Epithelial cell of proximal tubule (primary cell): ENCODE measurements around the gene SRRM4. TPM values are rescaled to one million over a fixed set of nuclear protein-coding genes. Genes with fewer than 3 reads are reported as not detected.
"Not testable (repeated sequence)": the region's sequence is repeated elsewhere in the genome, so short reads cannot be mapped to it uniquely, and the experiment has no call there.

Source experiments
- DNase-seq: peaks from one replicate; pipeline ENCODE4 v3.0.0-alpha.2; 2011; ENCODE audit warnings: low read depth
- H3K4me3 ChIP-seq: 2 replicates; pipeline ENCODE4 v1.5.1; 2011; ENCODE audit warnings: low read depth, mild to moderate bottlenecking, low read length
- CTCF ChIP-seq: conservative IDR thresholded peaks from 2 replicates; pipeline ENCODE4 v1.5.1; 2012; ENCODE audit warnings: low read depth, mild to moderate bottlenecking, low read length
- total RNA-seq: library from RNA; depleted of rRNA; stranded (reverse); fragments of >200 nt; gene quantifications from 2 replicates; pipeline ENCODE4 v1.2.3, GENCODE V29; 2015

SRRM4 gene
- total RNA-seq, 1 donor from 2014 or later: under 0.01 TPM

DNA sequence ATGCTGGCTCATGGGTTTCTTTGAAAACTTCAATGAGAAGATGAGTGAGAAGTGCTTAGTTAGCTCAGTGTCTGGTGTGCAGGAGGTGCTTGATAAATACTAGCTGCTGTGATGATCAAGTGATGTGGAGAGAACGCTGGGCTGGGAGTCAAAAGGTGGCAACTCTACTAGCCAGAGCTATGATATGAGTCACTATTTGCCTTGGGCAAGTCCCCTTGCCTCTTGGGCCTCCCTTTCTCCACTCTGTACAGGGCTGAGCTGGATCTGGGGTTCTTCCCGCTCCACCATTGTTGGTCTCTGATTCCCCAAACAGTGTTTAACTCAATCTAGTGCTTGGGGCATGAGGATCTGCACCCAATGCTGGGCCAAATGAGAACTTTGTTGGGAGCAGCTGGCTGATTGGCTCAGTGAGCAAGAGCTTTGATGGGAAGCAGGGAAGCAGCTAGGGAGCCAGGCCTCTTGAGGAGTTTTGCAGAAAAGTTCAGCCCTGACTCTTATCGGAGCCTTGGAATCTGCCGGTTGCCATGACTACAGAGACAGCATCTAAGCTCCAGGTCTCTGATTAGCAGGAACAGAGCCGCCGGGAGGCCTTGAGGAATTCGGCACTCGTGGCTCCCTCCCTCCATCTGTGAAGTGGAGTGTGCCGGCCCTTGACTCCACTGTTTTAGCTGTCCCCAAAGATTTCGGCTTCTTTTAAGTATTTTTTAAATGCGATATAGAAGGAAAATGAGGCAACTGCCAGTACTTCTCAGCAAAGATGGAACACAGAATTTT lies 115.3 kb downstream of the SRRM4 start:
- no peak overlapping the region for H3K4me3 ChIP-seq
- DNase-seq: no peak
- TF ChIP-seq CTCF: no peak

DNA sequence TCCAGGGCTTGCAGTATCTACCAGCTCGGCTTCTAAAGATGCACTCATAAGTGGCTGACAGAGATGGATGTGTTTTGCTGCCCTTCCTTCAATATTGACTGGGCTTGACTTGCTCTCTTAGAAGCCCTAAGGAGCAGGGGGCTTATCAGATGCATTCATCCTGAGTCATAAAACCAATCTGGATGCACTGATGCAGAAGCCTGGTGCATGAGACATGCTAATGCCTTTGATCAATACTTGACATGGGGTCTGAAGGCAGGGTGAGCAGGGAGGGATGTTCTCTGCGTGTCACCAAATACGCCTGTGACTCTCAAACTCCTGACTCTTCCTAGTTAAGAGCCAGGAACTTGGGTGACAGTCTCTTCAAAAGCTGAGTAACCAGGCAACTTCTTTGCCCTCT lies 119.6 kb downstream of the SRRM4 start:
- TF ChIP-seq CTCF: no peak
- H3K4me3 ChIP-seq: no peak overlapping the region
- DNase-seq: no peak

GRCh38 chr12:119102274-119102673 lies 120.9 kb downstream of the SRRM4 start:
- no peak for DNase-seq
- TF ChIP-seq CTCF: no peak

DNA sequence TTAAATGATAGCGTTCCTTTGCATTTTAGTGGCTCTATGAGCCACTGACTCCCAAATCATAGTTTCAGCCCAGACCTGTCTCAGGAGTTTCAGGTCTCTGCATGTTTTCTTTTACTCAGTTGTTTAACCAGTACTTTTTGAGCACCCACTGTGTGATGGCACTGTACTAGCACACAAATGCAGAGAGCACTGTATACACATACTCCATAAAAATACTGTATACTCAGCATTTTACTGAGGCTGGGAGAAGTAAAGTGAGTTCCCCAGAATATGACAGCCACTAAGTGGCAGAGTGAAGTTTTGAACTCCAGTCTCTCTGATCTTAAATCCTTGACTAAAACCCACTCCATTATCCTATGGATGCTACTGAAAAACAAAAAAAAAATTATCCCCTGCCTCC lies 121.4 kb downstream of the SRRM4 start:
- TF ChIP-seq CTCF: no peak
- H3K4me3 ChIP-seq: no peak overlapping the region
- no peak for DNase-seq

More at GRCh38 chr12:119102274-119102673, 120.9 kb downstream of the SRRM4 start:
- no peak overlapping the region for H3K4me3 ChIP-seq

- not testable (repeated sequence) for H3K4me3 ChIP-seq, DNase-seq
Observed at GRCh38 chr12:119104969-119105368, 123.6 kb downstream of the SRRM4 start.

DNA sequence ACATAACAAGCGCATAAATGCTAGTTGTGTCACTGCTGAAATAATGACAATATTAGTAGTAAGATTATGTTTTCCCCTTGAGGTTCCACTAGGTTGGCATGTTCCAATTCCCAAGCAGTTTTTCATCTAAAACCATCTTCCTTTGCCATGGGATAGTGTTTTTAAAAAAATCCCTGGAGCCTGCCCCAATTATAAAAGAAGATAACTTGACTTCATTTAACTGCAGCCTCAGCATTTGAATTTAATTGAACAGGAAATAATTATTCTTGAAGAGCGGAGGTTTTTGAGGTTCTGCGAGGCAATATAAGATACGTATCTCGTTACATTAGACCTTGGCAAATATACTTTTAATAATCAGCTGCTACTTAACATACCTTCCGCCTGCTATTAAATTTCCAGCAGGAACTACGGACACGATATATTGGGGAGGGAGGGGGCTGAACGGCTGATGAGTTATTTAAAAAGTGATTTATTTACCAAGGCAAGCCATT lies 132.2 kb downstream of the SRRM4 start:
- TF ChIP-seq CTCF: no peak
- H3K4me3 ChIP-seq: no peak overlapping the region
- DNase-seq: no peak

- H3K4me3 ChIP-seq: no peak overlapping the region
- no peak for TF ChIP-seq CTCF
- no peak for DNase-seq
Observed at GRCh38 chr12:119114294-119114693, 133.0 kb downstream of the SRRM4 start.
